ENCODE results near the gene ITGB2.

ITGB2 gene

GRCh38 chr21:44918107-44918470 is 2.6 kb downstream of the ITGB2 start:
- TF ChIP-seq, protein P1, sequence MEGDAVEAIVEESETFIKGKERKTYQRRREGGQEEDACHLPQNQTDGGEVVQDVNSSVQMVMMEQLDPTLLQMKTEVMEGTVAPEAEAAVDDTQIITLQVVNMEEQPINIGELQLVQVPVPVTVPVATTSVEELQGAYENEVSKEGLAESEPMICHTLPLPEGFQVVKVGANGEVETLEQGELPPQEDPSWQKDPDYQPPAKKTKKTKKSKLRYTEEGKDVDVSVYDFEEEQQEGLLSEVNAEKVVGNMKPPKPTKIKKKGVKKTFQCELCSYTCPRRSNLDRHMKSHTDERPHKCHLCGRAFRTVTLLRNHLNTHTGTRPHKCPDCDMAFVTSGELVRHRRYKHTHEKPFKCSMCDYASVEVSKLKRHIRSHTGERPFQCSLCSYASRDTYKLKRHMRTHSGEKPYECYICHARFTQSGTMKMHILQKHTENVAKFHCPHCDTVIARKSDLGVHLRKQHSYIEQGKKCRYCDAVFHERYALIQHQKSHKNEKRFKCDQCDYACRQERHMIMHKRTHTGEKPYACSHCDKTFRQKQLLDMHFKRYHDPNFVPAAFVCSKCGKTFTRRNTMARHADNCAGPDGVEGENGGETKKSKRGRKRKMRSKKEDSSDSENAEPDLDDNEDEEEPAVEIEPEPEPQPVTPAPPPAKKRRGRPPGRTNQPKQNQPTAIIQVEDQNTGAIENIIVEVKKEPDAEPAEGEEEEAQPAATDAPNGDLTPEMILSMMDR (IDR thresholded peaks at IDR 0.05; ENCODE audit: poor library complexity, severe bottlenecking) = no peak
- H3K9me3 ChIP-seq (ENCODE audit: severe bottlenecking) = no peaks in the 10 kb centered on the region
- no peak overlapping the region for H3K27ac ChIP-seq (ENCODE audit: poor library complexity, severe bottlenecking)
- H3K4me3 ChIP-seq (ENCODE audit: severe bottlenecking) = no peak overlapping the region
- no peaks in the 10 kb centered on the region for H3K36me3 ChIP-seq (ENCODE audit: low read depth)
- H3K27me3 ChIP-seq (ENCODE audit: insufficient read depth, poor library complexity, severe bottlenecking) = no peaks in the 10 kb centered on the region
- DNase-seq (ENCODE audit: low spot score) (no peak), ATAC-seq (ENCODE audit: low read depth) (no peak)
- H3K4me1 ChIP-seq (ENCODE audit: insufficient read depth, poor library complexity, severe bottlenecking) = peaks cover 36% of the 10 kb centered on the region

DNA sequence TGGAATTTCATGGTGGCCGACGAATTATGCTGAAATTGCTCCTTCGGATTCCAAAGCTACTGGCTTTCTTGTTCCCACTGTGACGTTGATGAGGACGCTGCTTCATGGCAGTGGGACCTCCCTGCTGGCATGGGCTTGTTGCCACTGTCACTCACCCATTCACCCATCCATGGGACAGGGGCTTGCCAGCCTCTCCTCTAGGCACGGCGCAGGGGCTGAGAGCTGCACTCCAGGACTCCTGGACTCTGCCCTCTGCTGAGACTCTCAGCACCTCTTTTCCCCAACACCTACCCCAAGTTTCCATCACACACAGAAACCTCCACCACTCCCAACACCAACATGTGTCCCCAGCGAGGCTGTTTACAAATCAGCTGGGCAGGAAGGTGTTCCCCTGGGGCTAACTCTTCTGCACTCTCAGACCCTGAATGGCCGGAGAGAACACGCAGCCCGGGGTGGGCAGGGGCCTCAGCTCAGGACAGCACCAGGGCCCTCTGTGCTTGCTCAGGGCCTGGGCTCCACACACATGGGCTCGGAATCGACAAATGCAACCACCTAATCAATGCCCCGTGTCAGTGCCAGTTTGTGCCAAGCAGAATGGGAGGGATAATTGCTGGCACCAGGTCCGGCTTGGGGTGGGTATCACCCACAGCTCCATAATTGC is 3.1 kb downstream of the ITGB2 start:
- Histone ChIP-seq H3K4me3 (ENCODE audit: severe bottlenecking) (no peak overlapping the region), H3K4me1 (ENCODE audit: insufficient read depth, poor library complexity, severe bottlenecking) (peaks cover 36% of the 10 kb centered on the region), H3K9me3 (ENCODE audit: severe bottlenecking) (no peaks in the 10 kb centered on the region), H3K36me3 (ENCODE audit: low read depth) (no peaks in the 10 kb centered on the region), H3K27me3 (ENCODE audit: insufficient read depth, poor library complexity, severe bottlenecking) (no peaks in the 10 kb centered on the region), H3K27ac (ENCODE audit: poor library complexity, severe bottlenecking) (peak overlapping the region; percentile 95)
- DNase-seq (ENCODE audit: low spot score) (no peak), ATAC-seq (ENCODE audit: low read depth) (no peak)
- TF ChIP-seq, protein P1 (IDR thresholded peaks at IDR 0.05; ENCODE audit: poor library complexity, severe bottlenecking) = no peak

GRCh38 chr21:44916965-44917364 is 3.7 kb downstream of the ITGB2 start:
- Histone ChIP-seq H3K4me3 (ENCODE audit: severe bottlenecking) (no peak overlapping the region), H3K27me3 (ENCODE audit: insufficient read depth, poor library complexity, severe bottlenecking) (no peaks in the 10 kb centered on the region), H3K4me1 (ENCODE audit: insufficient read depth, poor library complexity, severe bottlenecking) (peaks cover 41% of the 10 kb centered on the region), H3K36me3 (ENCODE audit: low read depth) (no peaks in the 10 kb centered on the region), H3K9me3 (ENCODE audit: severe bottlenecking) (no peaks in the 10 kb centered on the region), H3K27ac (ENCODE audit: poor library complexity, severe bottlenecking) (peak overlapping the region; percentile 95)
- ATAC-seq (ENCODE audit: low read depth) = peak; percentile 71
- no peak for DNase-seq (ENCODE audit: low spot score)
- TF ChIP-seq, protein P1 (IDR thresholded peaks at IDR 0.05; ENCODE audit: poor library complexity, severe bottlenecking) = no peak

DNA sequence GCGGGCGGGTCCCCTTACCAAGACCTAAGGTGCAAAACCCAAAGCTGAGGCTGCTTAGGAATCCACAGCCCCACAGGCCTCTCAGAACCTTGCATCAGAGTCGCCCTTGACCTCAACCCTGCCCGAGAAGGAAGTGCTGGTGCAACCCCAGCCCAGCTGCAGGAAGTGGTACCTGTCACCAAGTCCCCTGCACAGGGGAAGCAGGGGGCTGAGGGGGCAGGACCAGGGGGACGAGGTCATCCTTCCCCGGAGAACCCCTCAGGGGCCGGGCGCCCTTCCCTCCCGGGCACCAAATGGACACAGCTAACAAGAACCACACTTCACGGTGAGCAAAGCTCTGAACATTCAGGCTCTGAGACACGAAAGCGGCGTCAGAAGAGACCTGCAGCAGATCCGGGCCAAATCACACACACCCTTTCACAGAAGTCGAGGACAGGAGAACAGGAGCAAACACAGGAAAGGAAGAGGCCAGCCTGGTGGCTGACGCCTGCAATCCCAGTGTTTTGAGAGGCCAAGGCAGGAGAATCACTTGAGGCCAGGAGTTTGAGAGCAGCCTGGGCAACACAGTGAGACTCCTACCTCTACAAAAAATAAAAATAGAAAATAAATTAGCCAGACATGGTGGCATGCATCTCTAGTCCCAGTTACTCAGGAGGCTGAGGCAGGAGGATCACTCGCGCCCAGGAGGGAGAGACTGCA is 6.4 kb downstream of the ITGB2 start:
- H3K9me3 ChIP-seq (ENCODE audit: severe bottlenecking) = no peaks in the 10 kb centered on the region
- H3K27ac ChIP-seq (ENCODE audit: poor library complexity, severe bottlenecking) = peak overlapping the region; percentile 95
- DNase-seq (ENCODE audit: low spot score) (no peak), ATAC-seq (ENCODE audit: low read depth) (no peak)
- H3K4me1 ChIP-seq (ENCODE audit: insufficient read depth, poor library complexity, severe bottlenecking) = peaks cover 51% of the 10 kb centered on the region
- no peak overlapping the region for H3K4me3 ChIP-seq (ENCODE audit: severe bottlenecking)
- H3K36me3 ChIP-seq (ENCODE audit: low read depth) = no peaks in the 10 kb centered on the region
- TF ChIP-seq, protein P1 (IDR thresholded peaks at IDR 0.05; ENCODE audit: poor library complexity, severe bottlenecking) = no peak
- no peaks in the 10 kb centered on the region for H3K27me3 ChIP-seq (ENCODE audit: insufficient read depth, poor library complexity, severe bottlenecking)

All from RWPE2 (cell line).